OCI-LY1 (cell line): ENCODE results near the gene EPS8L2.
A peak's percentile ranks its signal among the peaks of the same experiment; 100 is the strongest.

ENCODE experiments used
- H2AFZ ChIP-seq: fragments of 200-600 bp; sonication (generic), shearing (Covaris generic); 2 replicates; pipeline ENCODE4 v1.6.0; 2014; ENCODE audit warnings: antibody characterized with exemption, mild to moderate bottlenecking, low read length
- H3F3A ChIP-seq: fragments of 200-600 bp; sonication (generic), shearing (Covaris generic); 2 replicates; pipeline ENCODE4 v1.6.0; 2014; ENCODE audit warnings: mild to moderate bottlenecking, antibody characterized with exemption, low read length, moderate library complexity; ENCODE audit not compliant: insufficient read depth
- H3K27ac ChIP-seq: fragments of 200-600 bp; sonication (generic); 2 replicates; pipeline ENCODE4 v1.5.1; 2014; ENCODE audit warnings: low read length, mixed run types, mild to moderate bottlenecking, low read depth; ENCODE audit not compliant: poor library complexity, severe bottlenecking
- H3K27me3 ChIP-seq: fragments of 200-600 bp; sonication (generic); 2 replicates; pipeline ENCODE4 v1.6.0; 2014; ENCODE audit warnings: antibody characterized with exemption, mild to moderate bottlenecking, low read length, moderate library complexity; ENCODE audit not compliant: insufficient read depth
- H3K36me3 ChIP-seq: fragments of 200-600 bp; sonication (generic); 2 replicates; pipeline ENCODE4 v1.6.1; 2014; ENCODE audit warnings: mild to moderate bottlenecking, antibody characterized with exemption, low read length, moderate library complexity, mixed read lengths; ENCODE audit not compliant: insufficient read depth
- H3K4me1 ChIP-seq: fragments of 200-600 bp; sonication (generic); 2 replicates; pipeline ENCODE4 v1.5.1; 2014; ENCODE audit warnings: mild to moderate bottlenecking, low read length, moderate library complexity; ENCODE audit not compliant: insufficient read depth, severe bottlenecking
- H3K4me2 ChIP-seq: fragments of 200-600 bp; sonication (generic), shearing (Covaris generic); 2 replicates; pipeline ENCODE4 v1.6.1; 2014; ENCODE audit warnings: low read length
- H3K4me3 ChIP-seq: fragments of 200-600 bp; sonication (generic); 2 replicates; pipeline ENCODE4 v1.5.1; 2014; ENCODE audit warnings: low read length, low read depth, mild to moderate bottlenecking, mixed read lengths; ENCODE audit not compliant: poor library complexity, severe bottlenecking
- H3K79me2 ChIP-seq: fragments of 200-600 bp; shearing (Covaris generic); 2 replicates; pipeline ENCODE4 v1.6.1; 2016; ENCODE audit warnings: mixed run types, low read length, mixed read lengths; ENCODE audit not compliant: insufficient read depth
- H3K9ac ChIP-seq: fragments of 200-600 bp; sonication (generic), shearing (Covaris generic); 2 replicates; pipeline ENCODE4 v1.6.1; 2014; ENCODE audit warnings: mild to moderate bottlenecking, low read length, mixed read lengths
- H3K9me2 ChIP-seq: fragments of 200-600 bp; sonication (generic), shearing (Covaris generic); 2 replicates; pipeline ENCODE4 v1.6.1; 2014; ENCODE audit warnings: low read depth, mild to moderate bottlenecking, low read length, mixed read lengths
- H3K9me3 ChIP-seq: fragments of 200-600 bp; shearing (Covaris generic); 2 replicates; pipeline ENCODE4 v1.6.1; 2014; ENCODE audit warnings: low read length, mixed read lengths
- H4K20me1 ChIP-seq: fragments of 200-600 bp; sonication (generic), shearing (Covaris generic); 2 replicates; pipeline ENCODE4 v1.6.0; 2016; ENCODE audit warnings: mild to moderate bottlenecking, low read length; ENCODE audit not compliant: insufficient read depth
- EZH2 ChIP-seq: fragments of 200-600 bp; sonication (generic), shearing (Covaris generic); IDR thresholded peaks from 2 replicates; pipeline ENCODE4 v1.8.0; 2017; ENCODE audit warnings: borderline replicate concordance, mixed run types, mild to moderate bottlenecking, antibody characterized with exemption, low read length, moderate library complexity, mixed read lengths
- TF ChIP-seq, protein P1 (sequence below): fragments of 200-600 bp; sonication (generic), shearing (Covaris generic); IDR thresholded peaks from 2 replicates; pipeline ENCODE4 v1.5.1; 2017; ENCODE audit warnings: mild to moderate bottlenecking, antibody characterized with exemption, low read length, moderate library complexity, mixed read lengths

Gene EPS8L2

DNA sequence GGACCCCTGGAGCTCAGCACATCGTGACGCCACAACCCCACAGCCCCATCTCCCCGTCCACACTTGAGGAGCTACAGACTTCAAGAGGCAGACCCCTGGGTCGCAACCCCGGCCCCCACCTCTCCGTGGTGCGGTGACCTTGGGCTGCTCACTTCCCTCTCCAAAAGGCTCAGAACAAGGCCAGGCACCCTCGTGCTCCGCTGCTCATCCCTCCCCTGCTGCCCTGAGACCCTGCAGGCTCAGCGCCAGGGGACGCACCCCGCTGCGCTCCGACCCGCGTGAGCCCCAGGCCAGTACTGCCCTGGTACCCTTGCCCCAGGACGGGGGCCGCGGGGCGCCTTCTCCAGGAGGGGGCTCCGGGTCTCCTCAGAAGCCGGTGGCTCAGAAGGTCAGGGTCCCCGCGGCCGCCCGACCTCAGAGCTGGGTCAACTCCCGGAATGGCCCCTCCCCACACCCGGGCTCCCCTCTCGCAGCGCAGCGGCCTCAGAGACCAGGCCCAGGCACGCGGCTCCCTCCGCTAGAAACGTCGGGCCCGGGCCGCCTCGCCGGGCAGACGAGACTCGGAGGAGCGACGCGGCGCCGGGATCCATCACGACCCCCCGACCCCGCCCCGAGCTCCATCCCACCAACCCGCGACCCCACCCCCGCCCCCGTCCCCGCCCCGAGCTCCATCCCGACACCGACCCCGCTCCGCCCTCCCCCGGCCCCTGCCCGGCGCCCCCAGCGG lies 70.7 kb downstream of the EPS8L2 start:
- H3K36me3 ChIP-seq = peaks cover 48% of the 10 kb centered on the region
- no peaks in the 10 kb centered on the region for H3K9me3 ChIP-seq
- H4K20me1 ChIP-seq = no peaks in the 10 kb centered on the region
- no peaks in the 10 kb centered on the region for H3K9me2 ChIP-seq
- H3K27ac ChIP-seq = peak overlapping the region; percentile 26
- H3K27me3 ChIP-seq = no peaks in the 10 kb centered on the region
- no peak for TF ChIP-seq EZH2
- TF ChIP-seq, protein P1, sequence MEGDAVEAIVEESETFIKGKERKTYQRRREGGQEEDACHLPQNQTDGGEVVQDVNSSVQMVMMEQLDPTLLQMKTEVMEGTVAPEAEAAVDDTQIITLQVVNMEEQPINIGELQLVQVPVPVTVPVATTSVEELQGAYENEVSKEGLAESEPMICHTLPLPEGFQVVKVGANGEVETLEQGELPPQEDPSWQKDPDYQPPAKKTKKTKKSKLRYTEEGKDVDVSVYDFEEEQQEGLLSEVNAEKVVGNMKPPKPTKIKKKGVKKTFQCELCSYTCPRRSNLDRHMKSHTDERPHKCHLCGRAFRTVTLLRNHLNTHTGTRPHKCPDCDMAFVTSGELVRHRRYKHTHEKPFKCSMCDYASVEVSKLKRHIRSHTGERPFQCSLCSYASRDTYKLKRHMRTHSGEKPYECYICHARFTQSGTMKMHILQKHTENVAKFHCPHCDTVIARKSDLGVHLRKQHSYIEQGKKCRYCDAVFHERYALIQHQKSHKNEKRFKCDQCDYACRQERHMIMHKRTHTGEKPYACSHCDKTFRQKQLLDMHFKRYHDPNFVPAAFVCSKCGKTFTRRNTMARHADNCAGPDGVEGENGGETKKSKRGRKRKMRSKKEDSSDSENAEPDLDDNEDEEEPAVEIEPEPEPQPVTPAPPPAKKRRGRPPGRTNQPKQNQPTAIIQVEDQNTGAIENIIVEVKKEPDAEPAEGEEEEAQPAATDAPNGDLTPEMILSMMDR = peak; percentile 11; the same call in 1 of the 2 replicates
- peak overlapping the region; percentile 83 for H3K9ac ChIP-seq
- peaks cover 42% of the 10 kb centered on the region for H3K4me1 ChIP-seq
- peak overlapping the region; percentile 93 for H3K4me3 ChIP-seq
- H2AFZ ChIP-seq = no peak overlapping the region
- peak overlapping the region; percentile 84 for H3K4me2 ChIP-seq
- H3F3A ChIP-seq = no peaks in the 10 kb centered on the region
- peaks cover 19% of the 10 kb centered on the region for H3K79me2 ChIP-seq
